Stimulated activated CD4-positive, alpha-beta T cell treated with anti-CD3 and anti-CD28 coated beads, Interleukin-4, amount 100 ng/mL, for 1 hour (primary cell): Measurements from ENCODE around the gene IRF7.

ENCODE experiments used
- DNase-seq: peaks from one replicate; pipeline ENCODE4 v3.0.0-alpha.2; 2020

The IRF7 gene

GRCh38 chr11:620201-620600 is 4.5 kb upstream of the IRF7 start:
- DNase-seq, result no peak

GRCh38 chr11:619628-620050 is 3.9 kb upstream of the IRF7 start:
- DNase-seq, result no peak

DNA sequence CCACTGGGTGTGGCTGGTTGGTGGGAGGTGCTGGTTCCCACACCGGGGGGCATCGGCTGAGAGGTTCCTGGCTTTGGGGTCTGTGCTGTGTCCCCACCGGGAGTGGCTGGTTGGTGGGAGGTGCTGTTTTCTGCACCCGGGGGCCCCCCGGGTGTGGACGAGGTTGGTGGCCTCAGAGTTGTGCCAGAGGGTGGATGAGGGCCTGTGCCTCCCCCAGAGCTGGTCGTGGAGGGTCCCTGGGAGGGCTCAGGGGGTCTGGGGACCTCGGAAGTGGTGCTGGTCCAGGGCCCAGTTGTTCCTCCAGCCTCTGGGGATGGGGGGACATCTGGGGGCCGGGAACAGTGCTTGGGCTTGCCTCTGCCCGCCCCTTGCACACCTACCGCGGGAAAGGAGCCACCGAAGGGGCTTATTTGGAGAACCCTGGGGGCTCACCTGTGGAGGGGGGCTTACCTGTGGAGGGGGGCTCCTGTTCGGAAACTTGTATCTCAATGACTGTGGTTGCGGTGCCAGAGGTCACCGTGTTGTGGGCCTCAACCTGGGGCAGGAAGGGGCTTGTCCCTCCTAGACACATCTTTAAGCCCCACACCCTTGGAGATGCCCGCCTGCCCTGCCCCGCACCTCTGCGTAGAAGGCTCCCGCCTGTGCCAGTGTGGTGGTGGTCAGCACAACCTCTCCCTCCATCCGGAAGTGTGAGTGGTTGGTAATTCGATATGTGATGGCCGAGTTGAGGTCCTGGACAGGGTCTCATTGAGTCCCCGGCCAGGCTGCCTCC is 3.3 kb upstream of the IRF7 start:
- no peak for DNase-seq

DNA sequence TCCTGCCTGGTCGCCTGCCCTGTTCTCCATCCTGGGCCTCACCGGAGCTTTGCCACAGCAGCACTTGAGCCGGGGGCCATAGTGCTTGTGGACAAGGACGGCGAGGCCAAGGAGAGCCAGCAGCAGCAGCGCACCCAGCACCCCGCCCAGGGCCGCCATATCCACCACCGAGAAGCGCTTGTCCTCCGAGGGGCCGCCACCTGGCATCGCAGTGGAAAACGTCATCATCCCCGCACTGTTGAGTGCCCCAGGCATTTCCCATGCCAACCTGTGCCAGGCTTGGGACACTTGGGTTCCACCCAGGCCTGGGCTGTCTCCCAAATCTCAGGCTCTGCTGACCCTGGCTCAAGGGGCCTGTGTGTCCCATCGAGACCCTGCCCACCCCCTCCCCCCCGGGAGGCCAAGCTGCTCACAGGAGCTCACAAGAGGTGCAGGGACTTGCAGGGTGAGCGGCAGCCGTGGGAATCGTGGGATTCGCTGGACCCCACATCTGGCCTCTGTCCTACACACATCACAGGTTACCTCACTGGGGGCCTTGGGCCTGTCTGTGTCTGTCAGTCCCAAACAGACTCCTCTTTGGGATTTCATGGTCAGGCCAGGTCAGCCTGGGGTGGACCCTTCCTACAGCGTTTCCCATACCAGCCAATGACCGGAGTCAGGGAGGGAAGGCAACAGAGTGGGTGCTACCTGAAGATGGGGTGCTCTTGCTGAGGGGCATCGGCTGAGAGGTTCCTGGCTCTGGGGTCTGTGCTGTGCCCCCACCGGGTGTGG is 2.3 kb upstream of the IRF7 start:
- DNase-seq, result no peak

GRCh38 chr11:617199-617911 is 1.6 kb upstream of the IRF7 start:
- no peak for DNase-seq

GRCh38 chr11:616320-617198 is 809 bp upstream of the IRF7 start:
- no peak for DNase-seq

DNA sequence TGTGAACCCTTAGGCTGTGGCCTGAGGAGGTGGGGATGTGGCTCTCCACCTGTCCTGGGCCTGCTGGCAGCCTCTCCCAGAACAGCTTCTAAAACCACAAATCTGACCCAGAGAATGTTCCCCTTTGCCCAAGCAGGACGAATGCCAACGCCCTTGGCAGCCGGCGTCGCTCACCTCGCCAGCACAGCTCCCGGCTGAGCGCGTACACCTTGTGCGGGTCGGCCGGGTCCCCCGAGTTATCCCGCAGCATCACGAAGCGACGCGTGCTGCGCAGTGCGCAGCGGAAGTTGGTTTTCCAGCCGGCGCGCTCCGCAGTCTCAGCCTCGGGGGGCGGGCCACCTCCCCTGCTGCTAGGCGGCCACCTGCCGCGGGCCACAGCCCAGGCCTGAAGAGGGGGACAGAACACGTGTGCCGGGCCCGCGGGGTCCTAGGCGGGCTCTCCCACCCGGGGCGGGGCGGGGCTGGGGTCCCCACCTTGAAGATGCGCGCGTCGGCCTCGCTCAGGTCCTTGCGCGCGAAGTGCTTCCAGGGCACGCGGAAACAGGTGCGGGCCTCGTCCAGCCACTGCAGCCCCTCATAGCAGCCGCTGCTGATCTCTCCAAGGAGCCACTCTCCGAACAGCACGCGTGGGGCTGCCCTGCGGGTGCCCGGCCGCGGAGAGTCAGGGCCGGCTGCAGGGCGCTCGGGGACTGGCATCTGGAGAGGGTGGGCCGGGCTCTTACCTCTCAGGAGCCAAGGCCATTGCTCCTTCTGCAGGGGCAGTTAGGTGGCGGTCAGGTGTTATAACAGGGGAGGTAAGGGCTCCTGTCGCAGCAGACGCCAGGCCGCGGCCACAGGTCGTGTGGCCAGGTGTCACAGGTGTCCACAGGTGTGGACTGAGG is 887 bp downstream of the IRF7 start:
- no peak for DNase-seq

DNA sequence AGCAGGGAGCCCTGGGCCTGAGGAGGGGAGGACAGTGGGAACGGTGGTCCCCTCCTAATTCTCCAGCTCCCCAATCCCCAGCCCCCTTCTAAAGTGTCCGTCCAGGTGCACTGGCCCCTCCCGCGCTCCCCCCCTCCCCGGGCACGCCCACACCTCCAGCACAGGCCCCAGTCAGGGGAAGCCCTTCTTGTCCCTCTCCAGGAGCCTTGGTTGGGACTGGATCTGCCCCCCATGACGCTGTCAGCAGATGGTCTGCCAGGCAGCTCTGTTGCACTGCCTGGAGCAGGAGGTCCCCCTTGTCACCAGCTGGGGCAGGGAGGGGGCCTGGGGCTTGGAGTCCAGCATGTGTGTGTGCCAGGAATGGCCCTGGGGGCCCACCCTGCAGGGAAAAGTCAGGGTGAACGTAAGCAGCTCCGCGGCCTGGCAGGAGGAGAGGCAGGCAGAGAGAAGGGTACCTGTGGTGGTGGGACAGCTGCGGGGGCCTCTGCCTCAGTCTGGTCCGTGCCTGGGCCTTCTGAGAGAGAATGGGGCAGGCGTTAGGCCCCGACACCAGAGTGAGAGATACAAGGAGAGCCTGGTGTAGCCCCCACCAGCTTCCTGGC is 1.6 kb downstream of the IRF7 start:
- no peak for DNase-seq

DNA sequence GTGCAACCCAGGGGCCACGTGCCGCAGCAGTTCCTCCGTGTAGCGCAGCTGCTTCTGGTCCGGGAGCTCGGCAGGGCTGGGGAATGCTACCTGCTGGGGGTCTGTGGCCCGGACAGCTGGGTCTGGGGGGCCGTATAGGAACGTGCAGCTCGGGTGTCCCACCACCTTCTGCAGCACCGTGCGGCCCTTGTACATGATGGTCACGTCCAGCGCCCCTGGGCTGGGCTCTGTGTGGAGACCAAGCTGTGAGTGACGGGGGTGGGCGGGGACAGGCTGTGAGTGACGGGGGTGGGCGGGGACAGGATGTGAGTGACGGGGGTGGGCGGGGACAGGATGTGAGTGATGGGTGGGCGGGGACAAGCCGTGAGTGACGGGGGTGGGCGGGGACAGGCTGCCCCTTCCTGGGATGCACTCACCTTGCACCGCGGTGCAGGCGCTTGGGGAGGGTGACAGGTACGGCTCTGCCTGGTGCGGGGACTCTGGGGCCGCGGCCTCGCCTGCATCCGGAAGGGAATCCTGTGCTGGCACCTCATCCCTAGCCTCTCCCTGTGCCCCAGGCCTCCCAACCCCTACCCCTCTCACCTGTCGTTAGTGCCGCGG is 2.3 kb downstream of the IRF7 start:
- peak; percentile 83 for DNase-seq

GRCh38 chr11:612961-613300 is 2.8 kb downstream of the IRF7 start:
- no peak for DNase-seq

DNA sequence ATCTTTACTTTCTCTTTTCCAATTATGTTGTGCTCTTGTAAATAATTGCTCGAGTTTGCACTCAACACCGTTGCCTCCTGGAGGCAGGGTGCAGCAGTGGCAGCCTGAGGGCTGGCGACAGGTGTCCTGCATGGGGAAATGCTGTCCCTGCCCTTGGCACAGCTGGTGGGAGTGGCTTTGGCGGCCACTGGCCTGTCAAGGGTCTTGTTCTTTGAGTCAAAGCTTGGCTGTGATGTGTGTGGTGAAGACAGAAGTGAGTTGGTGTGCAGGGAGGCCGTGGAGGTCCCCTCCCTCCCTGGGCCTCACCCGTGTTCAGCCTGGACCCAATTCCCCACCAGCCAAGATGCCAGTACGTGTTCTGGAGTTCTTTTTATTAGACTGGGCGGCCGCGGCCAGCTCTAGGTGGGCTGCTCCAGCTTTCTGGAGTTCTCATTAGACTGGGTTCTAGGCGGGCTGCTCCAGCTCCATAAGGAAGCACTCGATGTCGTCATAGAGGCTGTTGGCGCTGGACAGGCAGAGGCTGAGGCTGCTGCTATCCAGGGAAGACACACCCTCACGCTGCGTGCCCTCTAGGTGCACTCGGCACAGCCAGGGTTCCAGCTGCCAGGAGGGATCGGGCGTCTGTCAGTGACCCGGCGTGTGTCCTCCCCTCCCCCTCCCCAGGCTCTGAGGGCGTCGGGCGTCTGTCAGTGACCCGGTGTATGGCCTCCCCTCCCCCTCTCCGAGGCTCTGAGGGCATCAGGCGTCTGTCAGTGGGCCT is 3.4 kb downstream of the IRF7 start:
- no peak for DNase-seq

DNA sequence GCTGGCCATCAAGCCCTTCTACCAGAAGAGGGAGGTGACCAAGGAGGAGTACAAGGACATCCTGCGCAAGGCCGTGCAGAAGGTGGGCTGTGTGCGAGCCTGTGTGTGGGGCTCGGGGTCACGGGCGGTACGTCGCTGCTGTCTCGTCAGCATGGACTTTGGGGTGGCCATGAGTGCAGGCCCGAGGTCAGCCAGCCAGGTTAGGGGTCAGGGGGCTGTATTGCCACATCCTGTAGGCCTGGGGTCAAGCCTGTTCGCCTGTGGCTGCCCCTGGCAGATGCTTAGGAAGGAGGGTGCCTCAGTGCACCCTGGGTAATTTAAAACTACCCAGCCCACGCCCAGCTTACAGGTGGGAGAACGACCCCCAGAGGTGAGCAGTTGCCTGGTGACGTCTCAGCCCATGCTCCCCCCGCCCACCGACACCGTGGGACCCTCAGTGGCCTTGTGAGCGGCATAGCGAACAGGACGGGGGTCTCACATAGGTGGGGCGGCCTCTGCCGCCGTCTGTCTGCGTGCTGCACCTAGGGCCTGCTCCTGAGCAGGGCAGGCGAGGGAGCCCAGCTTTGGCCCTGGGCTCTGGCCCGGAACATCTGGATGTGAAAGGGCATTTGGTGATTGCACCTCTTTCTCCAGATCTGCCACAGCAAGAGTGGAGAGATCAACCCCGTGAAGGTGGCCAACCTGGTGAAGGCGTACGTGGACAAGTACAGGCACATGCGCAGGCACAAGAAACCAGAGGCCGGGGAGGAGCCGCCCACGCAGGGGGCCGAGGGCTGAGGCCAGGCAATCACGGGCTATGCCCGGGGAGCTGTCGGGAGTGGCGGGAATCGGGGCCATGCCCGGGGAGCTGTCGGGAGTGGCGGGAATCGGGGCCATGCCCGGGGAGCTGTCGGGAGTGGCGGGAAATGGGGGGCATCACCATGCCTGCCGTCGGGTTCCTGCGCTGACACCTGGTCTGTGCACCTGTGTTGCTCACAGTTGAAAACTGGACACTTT is 4.5 kb downstream of the IRF7 start:
- DNase-seq, result no peak

GRCh38 chr11:610146-610801 is 5.5 kb downstream of the IRF7 start:
- no peak for DNase-seq

DNA sequence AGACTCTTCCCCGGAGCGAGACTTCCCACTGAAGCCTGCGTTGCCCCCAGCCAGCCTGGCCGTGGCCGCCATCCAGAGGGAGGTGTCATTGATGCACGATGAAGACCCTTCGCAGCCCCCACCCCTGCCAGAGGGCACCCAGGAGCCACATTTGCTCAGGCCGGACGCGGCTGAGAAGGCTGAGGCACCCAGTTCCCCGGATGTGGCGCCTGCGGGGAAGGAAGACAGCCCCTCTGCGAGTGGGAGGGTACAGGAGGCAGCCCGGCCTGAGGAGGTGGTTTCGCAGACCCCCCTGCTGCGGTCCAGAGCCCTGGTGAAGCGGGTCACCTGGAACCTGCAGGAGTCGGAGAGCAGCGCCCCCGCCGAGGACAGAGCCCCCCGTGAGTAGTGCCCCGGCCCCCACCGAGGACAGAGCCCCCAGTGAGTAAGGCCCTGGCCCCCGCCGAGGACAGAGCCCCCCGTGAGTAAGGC is 6.4 kb downstream of the IRF7 start:
- DNase-seq, result no peak

DNA sequence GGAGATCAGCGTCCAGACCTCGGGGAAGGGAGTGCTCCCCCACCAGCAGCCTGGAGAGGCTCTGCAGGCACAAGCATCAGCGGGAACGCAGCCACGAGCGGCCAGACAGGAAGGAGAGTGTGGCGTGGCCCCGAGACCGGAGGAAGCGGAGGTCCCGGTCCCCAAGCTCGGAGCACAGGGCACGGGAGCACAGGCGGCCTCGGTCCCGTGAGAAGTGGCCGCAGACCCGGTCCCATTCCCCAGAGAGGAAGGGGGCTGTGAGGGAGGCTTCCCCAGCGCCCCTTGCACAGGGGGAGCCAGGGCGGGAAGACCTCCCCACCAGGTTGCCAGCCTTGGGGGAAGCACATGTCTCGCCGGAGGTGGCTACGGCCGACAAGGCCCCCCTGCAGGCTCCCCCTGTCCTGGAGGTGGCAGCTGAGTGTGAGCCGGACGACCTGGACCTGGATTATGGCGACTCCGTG is 6.9 kb downstream of the IRF7 start:
- no peak for DNase-seq

DNA sequence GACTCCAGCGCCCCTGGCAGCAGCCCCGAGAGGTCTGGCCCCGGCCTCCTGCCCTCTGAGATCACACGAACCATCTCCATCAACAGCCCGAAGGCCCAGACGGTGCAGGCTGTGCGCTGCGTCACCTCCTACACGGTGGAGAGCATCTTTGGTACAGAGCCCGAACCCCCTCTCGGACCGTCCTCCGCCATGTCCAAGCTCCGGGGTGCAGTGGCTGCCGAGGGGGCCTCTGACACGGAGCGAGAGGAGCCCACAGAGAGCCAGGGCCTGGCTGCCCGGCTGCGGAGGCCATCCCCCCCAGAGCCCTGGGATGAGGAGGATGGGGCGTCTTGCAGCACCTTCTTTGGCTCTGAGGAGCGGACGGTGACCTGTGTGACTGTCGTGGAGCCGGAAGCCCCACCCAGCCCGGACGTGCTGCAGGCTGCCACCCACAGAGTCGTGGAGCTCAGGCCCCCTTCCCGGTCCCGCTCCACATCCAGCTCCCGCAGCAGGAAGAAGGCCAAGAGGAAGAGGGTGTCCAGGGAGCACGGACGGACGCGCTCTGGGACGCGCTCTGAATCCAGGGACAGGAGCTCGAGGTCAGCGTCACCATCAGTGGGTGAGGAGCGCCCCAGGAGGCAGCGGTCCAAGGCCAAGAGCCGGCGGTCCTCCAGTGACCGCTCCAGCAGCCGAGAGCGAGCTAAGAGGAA is 7.6 kb downstream of the IRF7 start:
- DNase-seq, result no peak

DNA sequence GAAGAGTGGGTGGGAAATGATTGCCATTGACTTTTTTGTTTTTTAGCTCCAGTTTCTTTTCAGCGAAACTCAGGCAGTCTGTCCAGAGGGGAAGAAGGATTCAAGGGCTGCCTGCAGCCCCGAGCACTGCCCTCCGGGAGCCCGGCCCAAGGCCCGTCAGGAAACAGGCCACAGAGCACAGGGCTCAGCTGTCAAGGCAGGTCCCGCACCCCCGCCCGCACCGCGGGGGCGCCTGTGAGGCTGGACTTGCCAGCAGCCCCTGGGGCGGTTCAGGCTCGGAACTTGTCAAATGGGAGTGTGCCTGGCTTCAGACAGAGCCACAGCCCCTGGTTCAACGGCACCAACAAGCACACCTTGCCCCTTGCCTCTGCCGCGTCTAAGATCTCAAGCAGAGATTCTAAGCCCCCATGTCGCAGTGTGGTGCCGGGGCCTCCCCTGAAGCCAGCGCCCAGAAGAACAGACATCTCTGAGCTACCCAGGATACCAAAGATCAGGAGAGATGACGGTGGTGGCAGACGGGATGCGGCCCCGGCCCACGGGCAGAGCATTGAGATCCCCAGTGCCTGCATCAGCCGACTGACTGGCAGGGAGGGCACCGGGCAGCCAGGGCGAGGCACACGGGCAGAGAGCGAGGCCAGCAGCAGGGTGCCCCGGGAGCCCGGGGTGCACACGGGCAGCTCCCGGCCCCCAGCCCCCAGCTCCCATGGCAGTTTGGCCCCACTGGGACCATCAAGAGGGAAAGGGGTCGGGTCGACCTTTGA is 8.6 kb downstream of the IRF7 start:
- DNase-seq, result no peak
